ENCODE measurements around the gene ST6GALNAC4.
A peak's percentile ranks its signal among the peaks of the same experiment; 100 is the strongest.

Gene ST6GALNAC4

DNA sequence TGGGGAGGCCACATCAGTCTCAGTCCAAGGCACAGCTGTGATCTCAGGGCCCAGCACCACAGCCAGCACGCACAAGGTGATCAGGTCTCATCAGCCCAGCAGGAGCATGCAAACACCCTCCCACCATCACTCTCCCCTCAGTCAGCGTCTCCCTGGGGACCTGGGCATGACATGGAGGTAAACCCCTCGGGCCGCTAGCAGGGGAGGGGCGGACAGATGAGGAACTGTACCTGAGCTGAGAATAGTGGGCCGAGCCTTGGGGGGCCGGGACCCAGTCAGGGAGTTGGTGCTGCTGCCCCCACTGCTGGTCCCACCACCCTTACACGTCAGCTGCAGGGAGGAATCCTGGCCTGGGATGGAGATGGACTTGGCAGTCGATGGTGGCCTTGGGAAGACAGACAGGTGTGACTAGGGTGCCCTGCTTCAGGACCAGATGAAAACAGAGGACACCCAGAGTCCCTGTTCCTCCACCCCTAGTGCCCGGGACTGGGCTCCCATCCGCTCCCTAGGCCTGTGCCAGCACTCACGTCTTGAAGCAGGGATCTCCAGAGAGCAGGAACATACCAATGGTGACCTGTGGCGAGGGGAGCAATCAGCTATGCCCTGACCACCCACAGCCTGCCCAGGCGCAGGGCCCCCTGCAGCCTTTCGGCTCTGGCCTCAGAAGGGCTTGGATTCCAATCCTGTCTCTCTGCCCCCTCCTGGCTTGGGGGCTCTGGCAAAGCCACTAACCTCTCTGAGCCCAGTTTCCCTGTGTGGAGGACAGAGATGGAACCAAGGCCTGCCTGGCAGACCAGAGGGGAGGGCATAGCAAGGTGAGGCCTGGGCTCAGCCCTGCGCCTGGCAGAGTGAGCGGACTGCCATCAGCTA, 31.2 kb upstream of the ST6GALNAC4 start:
- no peak overlapping the region for H3K4me3 ChIP-seq (ENCODE audit: low read depth, low read length)
- DNase-seq (ENCODE audit: low read depth), result no peak

DNA sequence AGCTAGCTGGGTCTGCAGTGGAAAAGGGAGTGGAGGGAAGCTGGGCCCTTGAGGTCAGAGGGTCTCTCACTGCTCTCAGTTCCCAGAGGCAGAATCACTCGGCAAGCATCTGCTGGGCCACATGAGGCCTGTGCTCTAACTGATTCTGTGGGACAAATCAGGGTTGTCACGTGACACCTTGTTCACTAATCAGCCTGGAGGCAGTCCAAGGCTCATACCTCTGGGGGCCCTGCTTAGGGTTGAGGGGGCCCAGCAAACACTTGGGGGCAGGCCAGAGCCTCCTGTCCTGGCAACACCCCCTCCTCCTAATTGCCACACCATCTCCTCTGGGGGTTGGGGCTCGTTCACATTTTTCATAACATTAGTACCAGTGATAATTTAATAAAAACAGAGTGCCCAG, 29.9 kb upstream of the ST6GALNAC4 start:
- DNase-seq (ENCODE audit: low read depth), result no peak
- H3K4me3 ChIP-seq (ENCODE audit: low read depth, low read length), result no peak overlapping the region

DNA sequence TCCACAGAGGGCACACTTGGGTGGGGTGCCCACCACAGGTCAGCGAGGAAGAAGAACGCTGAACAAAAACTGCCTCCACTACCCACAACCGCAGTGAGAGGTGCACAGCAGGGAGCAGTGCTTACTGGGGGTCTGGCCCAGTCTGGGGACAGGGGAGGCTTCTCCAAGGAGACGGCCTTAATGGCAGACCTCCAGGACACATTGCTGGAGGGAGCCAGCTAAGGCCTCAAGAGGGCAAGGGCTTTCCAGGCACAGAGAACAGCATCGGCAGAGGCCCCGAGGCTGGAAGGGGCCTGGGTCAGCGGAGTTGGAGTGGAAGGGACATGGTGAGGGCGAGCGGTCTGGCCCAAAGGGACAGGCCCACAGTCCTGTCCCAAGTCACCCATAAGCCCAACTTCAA, 29.1 kb upstream of the ST6GALNAC4 start:
- DNase-seq (ENCODE audit: low read depth), result no peak
- H3K4me3 ChIP-seq (ENCODE audit: low read depth, low read length), result no peak overlapping the region

DNA sequence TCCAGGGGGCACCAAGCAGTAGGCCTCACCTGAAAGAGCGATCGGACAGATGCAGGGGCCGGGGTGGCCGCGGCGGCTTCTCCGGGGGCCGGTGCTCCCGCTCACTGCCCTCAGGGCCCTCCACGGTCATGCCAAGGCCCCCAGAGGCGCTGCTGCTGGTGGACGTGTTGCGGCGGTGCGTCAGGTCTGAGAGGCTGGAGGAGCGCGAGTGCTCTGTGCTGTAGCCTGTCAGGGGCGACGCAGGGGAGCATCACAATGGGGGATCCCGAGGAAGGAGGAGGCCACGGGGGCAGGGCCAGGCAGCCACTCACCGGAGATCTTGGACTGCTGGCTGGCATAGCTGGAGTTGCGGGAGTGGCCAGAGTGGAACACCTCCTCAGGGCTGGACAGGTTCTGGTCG, 28.5 kb upstream of the ST6GALNAC4 start:
- H3K4me3 ChIP-seq (ENCODE audit: low read depth, low read length), result no peak overlapping the region
- no peak for DNase-seq (ENCODE audit: low read depth)

DNA sequence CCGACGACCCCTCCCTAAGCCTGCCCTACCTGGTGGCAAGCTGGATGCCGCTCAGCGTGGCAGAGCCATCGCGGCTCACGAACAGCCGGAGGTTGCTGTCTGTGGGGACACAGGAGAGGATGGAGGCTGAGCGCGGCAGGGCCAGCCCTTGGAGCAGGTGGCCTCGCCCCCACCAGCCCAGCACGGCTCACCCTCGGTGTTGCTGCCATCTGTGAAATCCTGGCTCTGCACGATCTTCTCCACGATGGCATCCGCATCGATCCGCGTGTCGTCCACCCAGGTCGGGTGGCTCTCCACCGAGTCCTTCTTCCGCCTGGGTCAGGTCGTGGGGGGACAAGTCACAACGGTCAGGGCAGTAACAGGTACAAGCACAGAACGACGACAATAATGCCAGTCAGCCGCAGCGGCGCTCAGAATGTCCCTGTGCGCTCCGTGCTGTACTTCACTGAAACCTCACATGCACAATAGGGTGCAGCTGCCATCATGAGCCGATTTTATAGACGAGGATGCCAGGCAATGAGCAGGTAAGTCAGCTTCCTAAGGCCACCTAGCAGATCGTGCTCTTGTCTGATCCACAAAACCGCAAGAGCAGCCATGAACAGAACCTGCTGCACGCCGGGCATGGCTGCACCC, 27.9 kb upstream of the ST6GALNAC4 start:
- no peak for DNase-seq (ENCODE audit: low read depth)
- H3K4me3 ChIP-seq (ENCODE audit: low read depth, low read length), result no peak overlapping the region

DNA sequence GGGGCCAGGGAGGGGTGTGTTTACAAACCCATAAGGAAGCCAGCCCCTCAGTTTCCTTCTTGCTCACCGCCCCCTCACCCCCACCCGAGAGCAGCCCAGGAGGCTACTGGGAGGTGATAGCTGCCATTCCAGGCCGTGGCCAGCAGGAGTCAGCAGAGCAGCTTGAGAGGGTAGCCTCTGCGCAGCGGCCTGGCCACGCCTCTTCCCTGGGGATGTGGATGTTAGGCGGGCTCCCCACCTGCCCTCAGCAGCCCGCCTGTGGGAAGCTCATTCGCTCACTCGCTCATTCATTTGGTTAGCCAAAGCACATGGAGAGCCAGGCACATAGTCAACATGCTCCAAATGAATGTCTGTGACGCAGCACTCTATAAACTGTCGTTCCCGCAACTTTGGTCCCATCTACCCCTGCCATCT, 26.9 kb upstream of the ST6GALNAC4 start:
- DNase-seq (ENCODE audit: low read depth), result no peak
- no peak overlapping the region for H3K4me3 ChIP-seq (ENCODE audit: low read depth, low read length)

DNA sequence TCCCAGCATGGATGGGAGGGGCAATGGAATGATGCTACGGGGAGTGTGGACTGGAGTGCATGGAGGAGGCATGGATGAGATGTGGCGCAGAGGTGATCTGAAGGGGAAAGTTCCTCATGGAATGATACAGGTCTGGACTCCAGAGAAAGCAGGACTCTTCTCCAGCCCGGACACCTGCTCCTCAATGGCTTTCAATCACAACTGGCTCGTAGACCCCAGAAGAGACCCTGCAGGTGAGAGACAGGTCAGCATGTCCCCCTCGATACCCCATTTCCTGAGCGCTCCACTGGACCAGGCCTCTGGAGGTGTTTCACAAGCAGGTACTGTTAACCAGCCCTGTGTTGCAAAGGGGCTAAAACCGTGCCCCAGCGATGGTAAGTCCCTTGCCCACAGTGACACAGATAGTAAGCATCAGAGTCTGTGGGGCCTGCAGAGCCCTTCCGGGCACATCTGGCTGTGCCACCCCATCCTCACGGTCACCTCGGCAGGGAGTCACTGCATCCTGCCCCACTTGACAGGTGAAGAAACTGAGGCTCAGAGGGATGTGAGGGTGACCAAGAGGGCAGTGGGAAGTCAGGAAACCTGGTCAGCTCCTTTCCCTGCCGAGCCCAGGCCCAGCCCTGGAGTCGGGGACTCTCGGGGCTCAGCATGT, 26.3 kb upstream of the ST6GALNAC4 start:
- DNase-seq (ENCODE audit: low read depth), result no peak
- no peak overlapping the region for H3K4me3 ChIP-seq (ENCODE audit: low read depth, low read length)

DNA sequence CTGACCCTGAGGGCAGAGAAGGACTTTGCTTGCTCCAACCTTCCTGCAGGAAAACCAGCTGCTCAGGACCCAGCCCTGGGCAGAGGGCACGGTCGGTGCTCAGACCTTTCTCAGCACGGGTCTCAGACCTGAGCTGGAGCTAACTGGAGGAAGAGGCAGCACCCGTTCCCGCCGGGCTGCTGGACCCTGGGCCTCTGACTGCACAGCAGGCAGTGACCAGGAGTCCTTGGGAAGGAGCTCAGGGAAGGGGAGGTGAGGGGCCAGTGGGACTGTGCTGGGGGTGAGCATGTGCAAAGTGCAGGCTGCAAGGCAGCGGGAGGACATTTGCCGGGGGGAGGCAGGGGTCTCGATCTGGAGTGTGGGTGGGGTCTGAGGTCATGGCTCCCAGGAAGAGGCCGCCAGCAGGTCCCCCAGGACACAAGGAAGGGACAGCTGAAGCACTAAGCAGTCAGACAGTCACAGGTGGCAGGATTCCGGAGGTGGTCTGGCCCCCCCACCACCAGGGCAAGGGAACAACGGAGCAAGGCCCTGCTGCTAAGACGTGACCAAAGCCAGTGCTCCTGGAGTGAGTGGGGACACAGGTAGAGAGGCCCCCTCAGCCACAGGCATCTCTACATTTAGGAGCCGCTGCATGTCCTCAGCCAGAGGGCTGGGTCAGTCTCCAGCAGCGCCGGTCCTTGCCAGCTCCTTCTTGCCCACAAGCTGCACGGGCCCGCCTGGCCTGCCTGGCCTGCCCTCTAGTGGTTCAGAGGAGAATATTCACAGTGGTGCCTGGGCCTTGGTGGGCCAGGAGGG, 25.6 kb upstream of the ST6GALNAC4 start:
- DNase-seq (ENCODE audit: low read depth), result no peak

DNA sequence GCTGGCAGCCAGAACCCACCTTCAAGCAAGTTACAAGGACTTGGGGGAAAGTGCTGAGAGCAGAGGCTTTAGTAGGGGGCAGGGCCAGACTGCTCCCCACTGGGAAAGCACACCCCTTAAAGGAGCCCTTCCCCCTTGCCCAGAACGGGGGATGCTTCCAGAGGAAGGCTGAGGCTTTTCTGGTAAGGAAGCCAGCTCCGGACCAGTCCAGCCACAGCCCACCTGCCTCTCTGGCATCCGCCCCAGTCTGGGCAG, 25.0 kb upstream of the ST6GALNAC4 start:
- DNase-seq (ENCODE audit: low read depth), result no peak
- no peak overlapping the region for H3K4me3 ChIP-seq (ENCODE audit: low read depth, low read length)

More for the DNA sequence above, 25.6 kb upstream of the ST6GALNAC4 start:
- no peak overlapping the region for H3K4me3 ChIP-seq (ENCODE audit: low read depth, low read length)

DNA sequence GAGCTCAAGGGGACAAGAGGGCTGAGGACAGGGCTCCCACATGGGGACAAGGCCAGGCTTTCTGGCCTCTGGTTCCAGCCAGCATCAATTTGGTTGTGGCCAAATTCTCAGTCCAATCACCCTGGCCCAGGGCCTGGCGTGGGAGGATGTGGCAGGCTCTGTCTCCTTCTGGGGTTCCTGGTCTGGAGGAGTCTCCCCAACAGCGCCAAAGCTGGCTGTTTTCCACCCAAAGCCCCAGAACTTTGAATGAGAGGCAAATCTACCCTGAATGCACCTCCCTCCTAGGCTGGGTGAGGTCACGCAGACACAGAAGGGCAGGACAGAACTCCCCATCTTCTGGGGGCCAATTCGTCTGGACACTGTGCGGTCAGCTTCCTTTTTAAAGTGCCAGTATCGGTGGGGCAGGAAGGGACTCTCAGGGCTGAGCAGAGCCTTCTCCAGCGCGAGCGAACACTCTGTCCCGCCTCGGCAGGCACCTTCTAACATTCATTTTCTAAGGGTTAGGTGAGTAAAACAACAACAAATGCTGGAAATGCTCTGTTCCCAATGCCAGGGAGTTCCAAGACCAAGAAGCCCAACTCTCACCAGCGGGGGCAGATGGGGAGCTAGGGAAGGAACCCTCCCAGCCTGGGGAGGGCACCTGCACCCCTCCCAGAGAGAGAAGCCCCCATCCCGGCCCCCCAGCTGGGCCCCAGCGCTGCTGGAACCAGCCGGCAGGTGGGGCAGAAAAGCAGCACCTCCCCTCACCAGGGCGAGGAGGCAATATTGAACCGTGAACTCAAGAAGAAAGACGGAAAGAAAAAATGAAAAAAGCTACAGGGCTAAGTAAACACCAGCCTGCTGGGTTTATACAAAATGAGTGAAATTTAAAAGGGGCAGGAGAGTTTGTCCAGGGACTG, 24.5 kb upstream of the ST6GALNAC4 start:
- DNase-seq (ENCODE audit: low read depth), result no peak
- no peak overlapping the region for H3K4me3 ChIP-seq (ENCODE audit: low read depth, low read length)

DNA sequence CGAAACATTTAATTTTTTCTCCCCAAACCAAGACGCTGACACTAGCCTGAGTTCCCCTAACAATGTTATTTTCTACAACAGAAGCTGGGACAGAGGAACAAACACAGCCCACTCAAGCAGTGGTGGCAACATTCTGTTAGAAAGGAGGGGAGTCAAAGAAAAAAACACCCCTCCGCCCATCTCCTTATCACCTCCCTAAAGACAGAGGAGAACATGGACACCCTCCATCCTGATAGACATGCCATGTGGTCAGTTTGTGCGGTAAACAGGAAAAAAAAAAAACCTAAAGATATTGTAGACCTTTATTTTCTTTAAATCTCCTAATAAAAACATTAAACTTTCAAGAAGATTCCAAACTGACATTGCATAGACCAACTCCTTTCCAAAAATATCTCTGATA, 23.8 kb upstream of the ST6GALNAC4 start:
- no peak for DNase-seq (ENCODE audit: low read depth)
- no peak overlapping the region for H3K4me3 ChIP-seq (ENCODE audit: low read depth, low read length)

DNA sequence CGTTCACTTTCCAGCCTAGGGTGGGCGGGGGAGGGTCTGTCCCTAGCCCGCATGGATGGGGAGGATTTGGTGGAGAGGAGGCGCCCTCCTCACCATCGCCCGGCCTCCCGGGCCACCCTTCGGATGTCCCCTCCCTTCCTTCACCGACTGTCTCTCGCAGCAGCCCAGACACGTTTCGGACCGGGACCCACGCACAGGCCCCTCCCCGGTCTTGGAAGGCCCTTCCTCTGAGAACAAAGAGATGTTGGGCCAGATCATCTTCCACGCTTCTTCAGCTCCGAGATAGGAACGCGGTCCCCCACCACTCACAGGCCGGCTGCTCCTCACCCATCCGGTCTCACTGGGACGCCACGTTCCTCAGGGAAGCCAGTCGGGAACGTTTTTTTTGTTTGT, 21.5 kb upstream of the ST6GALNAC4 start:
- peak overlapping the region; percentile 86 for H3K4me3 ChIP-seq (ENCODE audit: low read depth, low read length)
- DNase-seq (ENCODE audit: low read depth), result no peak

DNA sequence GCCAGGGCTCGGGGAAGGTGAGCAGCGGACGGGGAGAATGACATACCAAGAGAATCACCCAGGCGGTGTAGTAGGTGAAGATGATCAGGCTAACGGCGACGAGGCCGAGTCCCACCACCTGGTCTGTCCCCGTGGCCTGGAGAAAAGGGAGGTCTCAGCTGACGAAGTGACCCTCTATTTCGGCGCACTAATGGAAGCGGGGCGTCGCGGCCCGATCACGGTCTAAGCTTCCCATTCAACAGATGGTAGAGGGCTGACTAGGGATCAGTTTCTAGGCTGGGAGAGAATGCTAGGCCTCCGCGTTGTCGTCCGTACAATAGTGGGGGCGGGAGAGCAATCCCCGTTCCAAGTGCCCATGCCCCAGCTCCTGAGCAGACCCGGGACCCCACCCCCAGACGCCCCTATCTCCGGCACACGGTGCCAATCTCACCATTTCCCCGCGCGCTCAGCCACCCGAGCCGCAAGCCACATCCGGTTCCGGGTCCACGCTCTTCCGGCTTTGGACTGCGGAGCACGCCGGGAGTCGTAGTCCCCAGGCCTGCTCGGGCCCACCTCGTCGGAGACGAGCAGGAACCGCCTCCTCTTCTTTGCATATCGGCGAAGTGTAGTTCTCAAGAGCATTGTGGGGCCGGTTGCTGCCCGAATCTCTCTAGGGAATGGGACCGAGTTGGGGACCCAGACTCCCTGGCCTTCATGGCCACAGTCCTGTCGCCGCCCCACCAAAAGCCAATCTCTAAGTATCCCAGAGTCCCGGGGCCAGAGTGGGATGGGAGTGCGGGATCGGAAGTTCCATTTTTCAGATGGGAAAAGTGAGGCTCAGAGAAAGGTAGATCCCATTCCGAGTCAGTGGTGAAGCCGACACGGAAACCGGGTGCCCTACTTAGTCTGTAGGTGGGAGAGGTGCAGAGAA, 20.8 kb upstream of the ST6GALNAC4 start, which contains the start of gene DPM2:
TSS of gene DPM2 (minus strand) at position 467 of the 910 bp plus-strand sequence. CDS start at position 433, 34 bp downstream.
- DNase-seq (ENCODE audit: low read depth), result no peak
- H3K4me3 ChIP-seq (ENCODE audit: low read depth, low read length), result peak within 1 kb of the TSS; percentile 86

DNA sequence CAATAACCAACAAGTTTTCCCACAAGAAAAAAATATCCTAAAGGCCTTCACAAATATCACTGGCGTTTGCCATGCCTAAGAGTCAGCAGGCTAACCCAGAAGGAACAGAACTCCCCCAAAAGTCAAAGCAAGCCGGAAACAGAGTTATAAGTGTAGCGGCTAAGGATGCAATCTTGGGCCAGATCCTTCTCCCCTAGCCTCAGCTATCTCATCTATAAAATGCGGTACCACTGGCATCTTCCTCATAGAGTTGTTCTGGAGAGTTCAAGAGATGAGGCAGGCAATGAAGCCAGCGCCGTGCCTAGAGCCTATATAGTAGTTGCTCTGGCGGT, 20.2 kb upstream of the ST6GALNAC4 start:
- no peak for DNase-seq (ENCODE audit: low read depth)
- H3K4me3 ChIP-seq (ENCODE audit: low read depth, low read length), result peak overlapping the region; percentile 86

DNA sequence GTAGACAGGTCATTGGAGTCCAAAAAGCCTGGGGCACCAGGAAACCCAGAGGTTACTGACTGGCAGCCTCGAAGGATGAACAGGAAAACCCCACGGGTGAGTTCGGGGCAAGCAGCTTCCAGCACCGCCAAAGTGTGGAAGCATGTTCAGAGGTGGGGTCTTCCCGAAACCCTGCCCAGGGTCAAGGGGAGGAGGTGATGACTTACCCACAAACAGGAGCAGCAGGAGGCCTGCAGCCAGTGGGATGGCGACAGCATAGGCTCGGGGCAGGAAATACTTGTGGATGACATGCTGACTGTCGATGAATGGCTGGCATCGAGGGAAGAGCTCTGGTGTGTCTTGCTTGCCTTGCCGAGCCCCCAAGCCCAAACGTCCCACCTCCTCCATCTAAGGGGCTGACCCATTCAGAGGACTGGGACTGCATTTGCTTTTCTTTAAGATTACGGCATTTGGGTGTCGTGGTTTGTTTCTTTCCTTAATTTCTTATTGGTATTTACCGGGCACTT, 19.6 kb upstream of the ST6GALNAC4 start:
- DNase-seq (ENCODE audit: low read depth), result no peak
- peak overlapping the region; percentile 86 for H3K4me3 ChIP-seq (ENCODE audit: low read depth, low read length)

DNA sequence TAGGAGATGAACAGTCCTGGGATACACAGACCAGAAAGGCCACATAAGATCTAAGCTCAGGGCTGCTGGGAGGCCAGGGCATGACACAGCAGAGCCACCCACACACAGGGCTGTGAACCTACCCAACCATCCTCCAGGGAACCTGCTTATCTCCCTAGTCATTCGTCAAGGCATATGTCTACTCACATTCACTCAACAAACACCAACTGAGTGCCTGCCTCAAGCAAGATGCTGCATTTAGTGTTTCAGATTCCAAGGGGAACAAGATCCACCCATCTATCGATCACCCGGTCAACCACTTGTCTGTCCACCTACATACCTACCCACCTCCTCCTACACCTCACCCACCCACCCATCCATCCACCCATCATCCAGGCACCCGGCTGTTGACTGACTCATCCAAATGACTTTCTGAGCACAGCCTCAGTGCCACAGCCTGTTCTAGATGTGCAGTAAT, 19.0 kb upstream of the ST6GALNAC4 start:
- no peak for DNase-seq (ENCODE audit: low read depth)
- no peak overlapping the region for H3K4me3 ChIP-seq (ENCODE audit: low read depth, low read length)

DNA sequence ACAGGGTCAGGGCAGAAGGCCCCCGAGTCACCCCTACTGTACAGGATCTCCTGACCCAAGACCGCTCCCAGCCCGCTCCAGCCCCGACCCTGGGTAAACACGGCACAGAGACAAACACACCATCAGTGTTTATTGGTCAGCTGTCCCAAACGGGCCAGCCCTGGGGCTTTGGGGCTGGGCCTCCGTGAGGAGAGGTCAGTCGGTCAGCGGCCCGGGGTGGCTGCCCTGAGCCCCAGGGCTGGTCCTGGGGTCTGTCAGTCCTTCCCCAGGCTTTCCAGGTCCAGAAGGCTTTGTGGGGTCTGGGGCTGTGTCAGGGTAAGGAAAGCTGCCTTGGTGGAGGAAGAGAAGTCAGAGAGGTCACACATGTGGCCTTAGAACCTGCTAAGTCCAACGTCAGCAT, 18.1 kb upstream of the ST6GALNAC4 start:
- H3K4me3 ChIP-seq (ENCODE audit: low read depth, low read length), result no peak overlapping the region

DNA sequence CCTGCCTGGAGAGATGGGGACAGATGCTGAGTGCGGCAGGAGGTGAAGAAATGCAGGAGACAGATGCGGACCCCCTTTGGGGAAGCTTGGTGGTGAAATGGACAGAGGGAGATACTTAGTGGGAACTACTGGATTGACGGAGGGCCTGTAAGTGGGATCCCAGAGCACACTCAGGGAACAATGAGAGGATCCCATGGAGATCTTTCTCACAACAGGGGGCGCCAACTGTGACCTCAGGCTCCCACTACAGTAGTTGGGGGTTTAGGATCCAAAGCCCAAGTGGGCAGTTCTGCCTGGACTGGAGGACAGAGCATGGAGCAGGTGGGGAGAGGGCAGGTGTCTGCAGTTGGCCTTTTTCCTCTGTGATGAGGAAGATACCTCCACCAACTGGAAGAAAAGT, 17.4 kb upstream of the ST6GALNAC4 start:
- no peak overlapping the region for H3K4me3 ChIP-seq (ENCODE audit: low read depth, low read length)
- no peak for DNase-seq (ENCODE audit: low read depth)

More for the DNA sequence above, 18.1 kb upstream of the ST6GALNAC4 start:
- no peak for DNase-seq (ENCODE audit: low read depth)
